Measurements from ENCODE around the gene UQCC3. TPM values are rescaled to one million over a fixed set of nuclear protein-coding genes. Genes with fewer than 3 reads are reported as not detected.

Gene UQCC3
- 25.7 to 36.5 TPM (median 31.8 TPM) in 5 replicates for total RNA-seq (2022; extraction: Qiagen RNA extraction; ENCODE audit: low read depth)

GRCh38 chr11:62671608-62672389 lies at the start of gene UQCC3, which contains the start of gene LBHD1:
UQCC3 (plus strand) TSS chr11:62671673; CDS start chr11:62671746, 73 bp downstream.
LBHD1 (minus strand) TSS chr11:62672267; CDS start chr11:62670031, 2,236 bp downstream.

GRCh38 chr11:62645946-62646824 lies 25.3 kb upstream of the UQCC3 start, which contains the start of gene GANAB:
GANAB (minus strand) TSS chr11:62646613; CDS start chr11:62646599, 14 bp downstream.

GRCh38 chr11:62665075-62665598 lies 6.3 kb upstream of the UQCC3 start, which contains the start of the genes C11orf98 and CSKMT:
C11orf98 (minus strand) TSS chr11:62665210; CDS start chr11:62665169, 41 bp downstream.
CSKMT (plus strand) TSS chr11:62665312; CDS start chr11:62665880, 568 bp downstream.

GRCh38 chr11:62678770-62679696 lies 7.6 kb downstream of the UQCC3 start, which contains the start of gene UBXN1:
UBXN1 (minus strand) TSS chr11:62679073; CDS start chr11:62678923, 150 bp downstream.

GRCh38 chr11:62689421-62690183 lies 18.1 kb downstream of the UQCC3 start, which contains the start of gene LRRN4CL:
LRRN4CL (minus strand) TSS chr11:62689530; CDS start chr11:62688508, 1,022 bp downstream.

GRCh38 chr11:62707277-62707861 lies 35.9 kb downstream of the UQCC3 start, which contains the start of the genes BSCL2 and GNG3:
BSCL2 (minus strand) TSS chr11:62707424; CDS start chr11:62707195, 229 bp downstream.
GNG3 (plus strand) TSS chr11:62707676; CDS start chr11:62708296, 620 bp downstream.

Other genes starting within 250 kb of the UQCC3 start
- gene AHNAK, start 124.9 kb upstream of the UQCC3 start, total RNA-seq (2022; extraction: Qiagen RNA extraction; ENCODE audit: low read depth), result 167 to 211 TPM (median 191 TPM) in 5 replicates
- 1,927 to 2,090 TPM (median 2,005 TPM) in 5 replicates for gene EEF1G, start 97.8 kb upstream of the UQCC3 start, total RNA-seq (2022; extraction: Qiagen RNA extraction; ENCODE audit: low read depth)
- 11.7 to 16.4 TPM (median 14.8 TPM) in 5 replicates for gene TUT1, start 80.2 kb upstream of the UQCC3 start, total RNA-seq (2022; extraction: Qiagen RNA extraction; ENCODE audit: low read depth)
- 87.0 to 95.9 TPM (median 89.9 TPM) in 5 replicates for gene MTA2, start 69.8 kb upstream of the UQCC3 start, total RNA-seq (2022; extraction: Qiagen RNA extraction; ENCODE audit: low read depth)
- gene EML3, start 58.9 kb upstream of the UQCC3 start, total RNA-seq (2022; extraction: Qiagen RNA extraction; ENCODE audit: low read depth), result 17.4 to 24.3 TPM (median 23.3 TPM) in 5 replicates
- 4.0 to 5.3 TPM (median 4.4 TPM) in 5 replicates for gene ROM1, start 58.4 kb upstream of the UQCC3 start, total RNA-seq (2022; extraction: Qiagen RNA extraction; ENCODE audit: low read depth)
- 46.5 to 57.3 TPM (median 51.6 TPM) in 5 replicates for gene B3GAT3, start 49.7 kb upstream of the UQCC3 start, total RNA-seq (2022; extraction: Qiagen RNA extraction; ENCODE audit: low read depth)
- 260 to 286 TPM (median 272 TPM) in 5 replicates for gene GANAB, start 25.1 kb upstream of the UQCC3 start, total RNA-seq (2022; extraction: Qiagen RNA extraction; ENCODE audit: low read depth)
- 18.1 to 23.5 TPM (median 21.1 TPM) in 5 replicates for gene INTS5, start 18.4 kb upstream of the UQCC3 start, total RNA-seq (2022; extraction: Qiagen RNA extraction; ENCODE audit: low read depth)
- 134 to 147 TPM (median 144 TPM) in 5 replicates for gene C11orf98, start 6.5 kb upstream of the UQCC3 start, total RNA-seq (2022; extraction: Qiagen RNA extraction; ENCODE audit: low read depth)
- gene CSKMT, start 6.4 kb upstream of the UQCC3 start, total RNA-seq (2022; extraction: Qiagen RNA extraction; ENCODE audit: low read depth), result 12.2 to 16.7 TPM (median 15.5 TPM) in 5 replicates
- 4.4 to 6.6 TPM (median 5.4 TPM) in 5 replicates for gene LBHD1, start 594 bp downstream of the UQCC3 start, total RNA-seq (2022; extraction: Qiagen RNA extraction; ENCODE audit: low read depth)
- 103 to 124 TPM (median 116 TPM) in 5 replicates for gene UBXN1, start 7.4 kb downstream of the UQCC3 start, total RNA-seq (2022; extraction: Qiagen RNA extraction; ENCODE audit: low read depth)
- 0.03 to 0.15 TPM (median 0.12 TPM) in 3 of 5 replicates, not detected in the others for gene LRRN4CL, start 17.9 kb downstream of the UQCC3 start, total RNA-seq (2022; extraction: Qiagen RNA extraction; ENCODE audit: low read depth)
- 59.2 to 86.7 TPM (median 72.8 TPM) in 5 replicates for gene BSCL2, start 35.8 kb downstream of the UQCC3 start, total RNA-seq (2022; extraction: Qiagen RNA extraction; ENCODE audit: low read depth)
- not detected in 5 replicates for gene GNG3, start 36.0 kb downstream of the UQCC3 start, total RNA-seq (2022; extraction: Qiagen RNA extraction; ENCODE audit: low read depth)
- 38.4 to 45.9 TPM (median 43.9 TPM) in 5 replicates for gene HNRNPUL2, start 55.8 kb downstream of the UQCC3 start, total RNA-seq (2022; extraction: Qiagen RNA extraction; ENCODE audit: low read depth)
- gene TTC9C, start 56.8 kb downstream of the UQCC3 start, total RNA-seq (2022; extraction: Qiagen RNA extraction; ENCODE audit: low read depth), result 25.6 to 36.9 TPM (median 35.6 TPM) in 5 replicates
- 2.1 to 2.5 TPM (median 2.1 TPM) in 5 replicates for gene ZBTB3, start 82.5 kb downstream of the UQCC3 start, total RNA-seq (2022; extraction: Qiagen RNA extraction; ENCODE audit: low read depth)
- 167 to 186 TPM (median 179 TPM) in 5 replicates for gene POLR2G, start 89.9 kb downstream of the UQCC3 start, total RNA-seq (2022; extraction: Qiagen RNA extraction; ENCODE audit: low read depth)
- 14.1 to 17.7 TPM (median 15.2 TPM) in 5 replicates for gene TAF6L, start 99.7 kb downstream of the UQCC3 start, total RNA-seq (2022; extraction: Qiagen RNA extraction; ENCODE audit: low read depth)
- gene TMEM179B, start 115.7 kb downstream of the UQCC3 start, total RNA-seq (2022; extraction: Qiagen RNA extraction; ENCODE audit: low read depth), result 66.9 to 93.0 TPM (median 81.2 TPM) in 5 replicates
- gene TMEM223, start 120.3 kb downstream of the UQCC3 start, total RNA-seq (2022; extraction: Qiagen RNA extraction; ENCODE audit: low read depth), result 19.0 to 29.4 TPM (median 27.1 TPM) in 5 replicates
- gene NXF1, start 133.8 kb downstream of the UQCC3 start, total RNA-seq (2022; extraction: Qiagen RNA extraction; ENCODE audit: low read depth), result 44.6 to 59.3 TPM (median 53.9 TPM) in 5 replicates
- gene STX5, start 160.4 kb downstream of the UQCC3 start, total RNA-seq (2022; extraction: Qiagen RNA extraction; ENCODE audit: low read depth), result 20.5 to 28.2 TPM (median 26.0 TPM) in 5 replicates
- gene TEX54, start 161.2 kb downstream of the UQCC3 start, total RNA-seq (2022; extraction: Qiagen RNA extraction; ENCODE audit: low read depth), result not detected in 5 replicates
- 80.1 to 88.6 TPM (median 84.8 TPM) in 5 replicates for gene WDR74, start 167.9 kb downstream of the UQCC3 start, total RNA-seq (2022; extraction: Qiagen RNA extraction; ENCODE audit: low read depth)
- 929 to 1,086 TPM (median 982 TPM) in 5 replicates for gene SLC3A2, start 209.2 kb downstream of the UQCC3 start, total RNA-seq (2022; extraction: Qiagen RNA extraction; ENCODE audit: low read depth)
- gene CHRM1, start 249.7 kb downstream of the UQCC3 start, total RNA-seq (2022; extraction: Qiagen RNA extraction; ENCODE audit: low read depth), result 0.03 to 0.11 TPM (median 0.04 TPM) in 3 of 5 replicates, not detected in the others

Measured in A549 treated with DMSO at 1 μM for 4 hours (cell line).